NT2/D1 (cell line): Measurements from ENCODE around the gene PHACTR4.

Source experiments
- SUZ12 ChIP-seq: IDR thresholded peaks from 2 replicates; pipeline ENCODE4 v1.6.1; 2011; ENCODE audit not compliant: insufficient read length, insufficient read depth; ENCODE audit errors: extremely low read depth
- YY1 ChIP-seq: IDR thresholded peaks from 2 replicates; pipeline ENCODE4 v1.6.1; 2011; ENCODE audit not compliant: insufficient read length, insufficient read depth

DNA sequence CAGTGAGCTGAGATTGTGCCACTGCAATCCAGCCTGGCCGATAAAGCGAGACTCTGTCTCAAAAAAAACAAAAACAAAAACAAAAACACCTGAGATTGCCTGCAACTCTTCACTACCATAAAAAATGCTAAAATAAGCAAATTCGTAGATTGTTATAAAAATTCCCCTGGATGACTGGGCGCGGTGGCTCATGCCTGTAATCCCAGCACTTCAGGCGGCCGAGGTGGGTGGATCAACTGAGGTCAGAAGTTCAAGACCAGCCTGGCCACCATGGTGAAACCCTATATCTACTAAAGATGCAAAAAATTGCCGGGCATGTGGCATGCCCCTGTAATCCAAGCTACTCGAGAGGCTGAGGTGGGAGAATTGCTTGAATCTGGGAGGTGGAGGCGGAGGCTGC, 30.0 kb upstream of the PHACTR4 start:
- TF ChIP-seq YY1 (no peak), SUZ12 (no peak)
